GM19324 (cell line): Measurements from ENCODE around the gene PTPN3.

Experiments used
- ATAC-seq: cut with Tn5 transposase; IDR thresholded peaks from one replicate; pipeline ENCODE4 v1.9.1; 2021; ENCODE audit warnings: mild to moderate bottlenecking, moderate library complexity; ENCODE audit not compliant: unreplicated experiment, low FRiP score

The PTPN3 gene

DNA sequence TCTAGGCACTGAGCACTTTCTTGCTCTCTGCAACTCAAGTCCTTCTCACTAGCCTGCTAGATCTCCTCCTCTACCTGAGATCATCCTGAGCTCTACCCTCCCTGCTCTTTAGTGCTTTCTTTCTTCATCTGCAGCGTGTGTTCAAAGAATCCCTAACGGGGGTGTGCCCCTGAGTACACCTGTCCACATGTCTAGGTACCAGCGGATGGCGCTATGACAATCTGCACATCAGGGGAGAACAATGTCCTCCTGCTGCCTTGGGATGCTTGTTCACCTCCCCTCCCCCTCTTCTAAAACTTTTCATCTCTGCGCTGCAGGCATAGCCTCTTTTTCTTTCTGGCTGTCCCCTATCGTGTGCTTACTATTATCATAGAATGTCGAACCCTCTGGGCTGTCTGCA is 42.7 kb downstream of the PTPN3 start:
- ATAC-seq: no peak

DNA sequence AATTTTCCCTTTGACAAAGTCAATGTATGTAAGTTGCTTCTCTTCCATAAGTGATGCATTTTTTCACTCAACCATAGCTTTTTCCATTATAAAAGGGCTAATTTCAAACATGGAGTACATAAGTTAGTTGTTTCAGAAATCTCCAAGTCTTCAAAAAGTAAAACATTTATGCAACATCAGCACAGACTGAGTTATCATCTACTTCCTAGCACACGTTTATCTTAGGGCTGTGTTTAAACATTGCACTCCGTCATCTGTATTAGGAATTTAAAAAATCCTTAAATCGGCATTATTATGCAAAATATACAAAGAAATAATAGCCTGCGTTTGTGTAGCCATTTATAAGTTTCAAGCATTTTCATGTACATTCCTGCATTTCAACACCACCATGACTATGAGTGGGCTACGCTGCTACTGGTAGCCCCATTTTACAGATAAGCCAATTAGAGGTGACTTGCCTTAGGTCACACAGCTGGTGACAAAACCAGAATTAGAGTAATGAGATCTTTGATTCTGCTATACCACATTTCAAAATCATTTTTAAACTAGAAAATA is 43.4 kb downstream of the PTPN3 start:
- ATAC-seq: no peak

DNA sequence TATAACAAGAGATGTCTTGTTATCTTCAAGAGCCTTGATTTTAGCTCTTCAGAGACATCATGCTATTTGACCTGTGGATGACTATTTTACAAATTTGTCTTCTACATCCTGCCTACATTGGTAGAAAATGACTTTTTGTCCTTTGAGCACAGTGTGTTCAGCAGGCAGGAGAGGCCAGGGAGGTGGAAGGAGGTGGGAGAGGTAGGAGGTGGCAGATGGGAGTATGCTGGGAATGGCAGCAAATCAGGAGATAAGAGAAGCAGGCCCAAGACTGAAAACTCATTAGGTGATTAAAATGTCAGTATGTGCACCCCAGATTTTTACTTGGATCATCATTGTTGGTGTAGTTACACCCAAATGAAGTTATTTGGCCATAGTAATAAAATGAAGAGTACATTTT is 44.1 kb downstream of the PTPN3 start:
- ATAC-seq: no peak

DNA sequence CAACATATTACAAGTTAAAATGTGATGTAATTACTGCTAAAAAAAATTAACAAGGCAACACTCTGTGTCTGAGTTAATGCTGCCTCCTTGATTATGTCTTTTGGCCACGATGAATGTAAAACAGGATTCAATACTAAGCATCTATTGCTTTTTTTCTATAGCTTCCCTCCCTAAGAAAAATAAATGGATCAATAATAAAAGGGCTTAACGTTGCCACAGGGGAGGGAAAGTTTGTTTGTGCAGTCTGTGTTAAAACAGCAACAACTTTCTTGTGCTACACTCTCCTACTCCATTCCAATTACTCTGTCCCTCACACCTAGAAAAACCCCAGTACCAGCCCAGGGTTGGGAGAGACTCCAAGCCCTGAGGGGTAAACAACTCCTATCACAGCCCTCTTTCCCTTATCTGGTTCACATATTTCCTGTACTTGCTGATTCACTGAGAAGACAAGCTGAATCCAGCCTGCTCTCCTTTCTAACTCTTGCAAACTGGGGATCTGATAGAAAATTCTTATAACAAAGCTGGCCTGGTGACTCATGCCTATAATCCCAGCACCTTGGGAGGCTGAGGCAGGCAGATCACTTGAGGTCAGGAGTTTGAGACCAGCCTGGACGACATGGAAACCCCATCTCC is 44.8 kb downstream of the PTPN3 start:
- no peak for ATAC-seq

DNA sequence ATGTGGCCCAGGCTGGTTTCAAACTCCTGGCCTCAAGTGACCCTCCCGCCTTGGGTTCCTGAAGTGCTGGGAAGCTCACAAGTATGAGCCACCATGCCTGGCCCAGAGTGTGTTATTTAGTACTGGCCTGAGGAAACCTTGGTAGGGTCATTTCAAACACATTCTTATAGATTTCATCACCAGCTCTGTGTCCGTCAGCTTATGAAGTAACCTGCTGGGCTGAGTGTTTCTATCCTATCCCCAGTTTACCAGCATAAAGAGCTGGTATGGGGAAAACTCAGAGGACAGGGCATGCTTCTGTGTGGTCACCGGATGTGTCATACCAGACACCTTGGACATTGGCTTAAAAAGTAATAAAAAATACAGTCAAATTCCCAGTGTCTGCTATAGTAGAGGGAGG is 45.3 kb downstream of the PTPN3 start:
- ATAC-seq: no peak

DNA sequence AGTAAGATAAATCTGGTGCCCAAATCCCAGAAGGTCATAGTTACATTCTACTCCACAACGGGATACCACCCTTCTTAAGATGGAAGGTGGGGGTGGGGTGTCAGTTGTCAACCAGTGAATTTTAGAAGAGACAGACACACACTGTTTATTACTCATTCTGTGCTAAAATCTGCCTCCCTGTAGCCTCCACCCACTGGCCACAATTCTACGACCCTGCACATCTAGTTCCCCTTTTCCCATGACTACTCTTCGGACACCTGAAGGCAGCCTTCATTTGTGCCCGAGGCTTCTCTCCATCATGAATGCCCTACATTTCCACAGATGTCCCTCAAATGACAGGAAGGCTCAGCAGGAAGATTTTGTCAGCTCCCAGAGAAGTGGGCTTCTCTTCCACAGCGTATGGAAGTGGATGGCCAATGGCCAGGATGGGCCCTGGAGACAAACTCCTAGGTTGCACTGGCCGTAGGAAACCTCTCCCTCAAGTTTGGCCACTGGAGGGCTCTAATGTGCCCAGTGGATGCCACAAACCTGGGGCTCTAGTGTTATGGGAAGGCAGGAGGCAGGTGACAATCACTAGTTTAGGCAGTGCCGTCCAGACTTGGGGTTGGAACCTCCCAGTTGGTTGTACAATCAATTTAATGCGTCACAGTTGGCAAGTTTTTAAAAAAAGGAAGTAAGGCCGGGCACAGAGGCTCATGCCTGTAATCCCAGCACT is 46.6 kb downstream of the PTPN3 start:
- no peak for ATAC-seq

DNA sequence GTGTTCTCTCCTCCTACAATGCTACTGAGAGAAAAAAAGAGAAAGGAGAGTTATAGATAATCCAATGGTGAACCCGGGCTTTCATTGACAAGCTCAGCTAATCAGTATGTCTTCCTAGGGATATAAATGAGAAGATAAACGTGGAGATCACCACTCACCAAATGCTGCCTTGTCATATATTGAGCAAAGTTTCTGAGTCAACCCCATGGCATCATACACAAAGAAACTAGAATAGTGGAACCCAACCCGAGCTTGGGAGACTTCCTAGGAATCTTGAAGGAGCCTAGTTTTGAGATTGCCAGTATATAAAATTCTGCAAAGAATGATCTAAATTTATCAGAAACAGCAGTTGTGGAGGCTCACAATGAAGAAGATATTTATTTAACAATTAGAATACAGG is 47.8 kb downstream of the PTPN3 start:
- ATAC-seq: no peak

DNA sequence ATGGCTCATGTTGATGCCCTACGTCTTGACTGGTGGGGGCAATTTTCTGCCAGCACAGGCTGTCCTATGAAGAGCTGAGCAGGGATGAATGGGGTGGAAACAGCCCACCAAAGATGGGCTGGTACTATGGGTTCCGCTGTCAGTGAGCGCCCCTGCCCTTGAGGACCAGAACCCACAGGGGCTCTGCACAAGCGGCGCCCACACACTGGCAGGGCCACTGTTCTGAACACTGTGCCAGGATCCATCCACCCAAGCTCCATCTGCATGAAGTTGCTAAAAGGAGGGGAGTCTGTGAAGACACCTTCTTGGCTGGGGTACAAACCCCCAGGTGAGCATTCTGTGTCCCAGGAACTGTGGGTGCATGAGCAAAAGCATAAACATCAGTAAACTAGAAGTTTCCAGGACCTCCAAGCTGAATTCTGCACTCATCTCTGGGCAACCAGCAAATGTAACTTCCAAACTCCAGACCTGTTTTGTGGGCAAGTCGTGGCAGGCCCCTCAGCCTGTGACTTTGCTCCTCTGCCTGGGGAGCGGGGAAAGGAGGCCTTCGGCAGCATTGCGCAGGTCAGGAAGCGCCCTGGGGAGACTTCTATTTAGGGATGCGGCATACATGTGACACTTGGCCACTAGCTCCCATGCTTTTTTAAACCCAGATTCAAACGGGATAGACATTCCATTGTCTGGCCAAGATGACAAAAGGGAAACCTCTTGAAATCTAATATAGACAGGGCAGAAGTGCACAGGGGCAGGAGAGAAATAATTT is 48.9 kb downstream of the PTPN3 start:
- ATAC-seq: no peak

DNA sequence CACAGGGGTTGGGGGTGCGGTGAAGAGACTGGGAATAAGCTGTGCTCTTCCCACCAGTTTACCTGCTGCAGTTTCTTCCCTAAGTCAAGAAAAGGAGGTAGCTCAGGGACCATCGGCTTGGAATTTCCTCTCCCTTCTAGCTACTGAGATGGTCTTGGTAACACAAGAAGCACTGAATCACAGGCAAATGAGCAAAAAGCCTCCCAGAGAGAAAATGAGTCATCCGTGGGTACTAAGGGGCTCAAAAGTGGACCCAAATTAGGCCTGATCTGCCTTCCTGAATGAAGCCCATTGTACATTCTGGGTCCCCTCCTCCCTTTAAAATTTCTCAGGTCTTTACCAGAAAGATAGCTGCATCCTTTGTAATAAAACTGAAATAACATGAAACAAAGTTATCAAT is 49.9 kb downstream of the PTPN3 start:
- ATAC-seq: no peak

DNA sequence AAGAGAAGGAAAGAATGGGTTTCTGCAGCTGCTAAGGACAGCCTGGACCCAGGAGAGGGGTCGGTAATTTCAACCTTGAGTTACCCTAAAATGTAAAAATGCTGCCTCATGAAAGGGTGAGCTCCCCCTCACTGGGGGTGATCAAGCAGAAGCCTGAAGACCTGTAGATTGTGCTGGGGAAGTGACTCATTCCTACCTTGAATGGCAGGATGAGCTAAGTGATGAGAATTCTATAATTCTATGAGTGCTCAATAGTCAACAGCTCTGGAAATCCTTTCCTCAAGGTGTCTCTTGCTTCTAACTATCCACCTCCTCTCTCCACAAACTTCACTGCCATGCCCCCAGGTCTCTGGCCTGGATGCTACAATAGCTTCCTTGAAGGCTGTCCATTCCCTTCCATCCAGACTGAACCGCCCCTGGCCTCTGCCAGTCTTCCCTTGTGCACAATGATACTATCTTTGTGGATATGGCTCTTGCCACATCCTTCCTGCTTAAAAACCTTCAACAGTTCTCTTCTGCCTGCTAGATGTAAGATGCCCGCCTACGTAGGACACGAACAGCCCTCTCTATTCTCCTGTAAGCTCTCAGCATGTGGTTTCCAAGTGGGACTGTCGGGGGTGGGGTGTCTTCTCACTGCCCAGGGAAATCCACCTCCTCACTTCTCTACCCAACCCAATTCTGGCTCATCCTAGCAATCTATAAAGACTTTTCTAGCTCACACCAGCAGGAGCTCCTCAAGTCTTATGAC is 50.6 kb downstream of the PTPN3 start:
- ATAC-seq: no peak

DNA sequence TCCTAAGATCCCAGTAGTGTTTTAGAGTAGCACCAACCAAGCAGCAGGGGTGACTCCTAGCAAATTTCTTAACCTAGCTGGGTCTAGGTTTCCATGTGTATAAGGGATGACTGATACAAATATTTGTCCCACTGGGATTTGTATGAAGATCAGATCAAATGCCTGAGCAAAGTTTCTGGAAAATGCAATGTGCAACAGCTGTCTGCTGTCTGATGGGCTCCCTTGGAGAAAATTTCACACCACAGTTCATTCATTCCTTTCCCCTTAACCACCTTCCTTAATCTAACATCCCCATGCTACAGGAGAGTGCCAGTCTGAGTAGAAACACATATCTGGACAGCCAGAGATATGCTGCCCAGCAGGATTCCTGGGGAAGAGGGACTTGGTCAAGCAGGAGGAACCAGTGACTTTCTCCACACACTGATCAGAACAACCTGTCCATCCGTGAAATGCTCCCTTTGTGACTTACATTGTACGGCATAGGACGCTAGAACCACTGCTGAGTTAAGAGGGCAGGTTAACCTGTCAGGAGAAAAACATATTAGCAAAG is 53.3 kb downstream of the PTPN3 start:
- ATAC-seq: no peak

DNA sequence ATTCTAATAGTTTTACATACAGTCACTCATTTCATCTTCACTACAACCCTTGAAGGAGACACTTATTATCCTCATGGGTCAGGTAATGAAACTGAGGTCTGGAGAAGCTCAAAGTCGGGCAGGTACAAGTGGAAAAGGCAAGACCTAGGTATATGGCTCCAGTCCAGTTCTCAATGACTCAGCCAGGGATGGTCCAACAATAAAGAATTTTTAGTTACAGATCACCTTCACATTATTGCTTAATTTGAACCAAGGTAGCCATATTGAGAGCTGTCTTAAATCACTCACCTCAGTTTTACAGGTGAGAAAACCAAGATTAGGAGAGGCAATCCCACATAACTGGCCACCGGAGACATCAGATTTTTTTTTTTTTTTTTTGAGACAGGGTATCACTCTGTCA is 55.4 kb downstream of the PTPN3 start:
- no peak for ATAC-seq

DNA sequence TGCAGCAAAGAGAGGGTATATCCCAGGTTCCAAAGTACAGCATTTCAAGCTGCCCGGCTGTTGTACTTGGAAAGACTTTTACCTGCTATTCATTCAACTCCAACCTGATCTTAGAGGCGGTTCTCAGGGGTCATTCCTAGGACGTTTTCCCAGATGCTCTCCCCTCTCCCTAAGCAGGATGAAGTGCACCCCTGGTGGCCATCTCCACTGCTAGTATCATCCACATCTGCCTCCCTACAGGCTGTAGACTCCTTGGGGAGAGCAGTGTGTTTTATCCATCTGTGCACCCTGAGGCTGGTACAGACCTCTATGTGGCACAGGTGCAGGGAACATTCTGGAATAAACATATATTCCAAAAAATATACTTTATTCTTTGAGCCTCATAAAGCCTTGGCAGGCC is 56.8 kb downstream of the PTPN3 start:
- ATAC-seq: no peak

DNA sequence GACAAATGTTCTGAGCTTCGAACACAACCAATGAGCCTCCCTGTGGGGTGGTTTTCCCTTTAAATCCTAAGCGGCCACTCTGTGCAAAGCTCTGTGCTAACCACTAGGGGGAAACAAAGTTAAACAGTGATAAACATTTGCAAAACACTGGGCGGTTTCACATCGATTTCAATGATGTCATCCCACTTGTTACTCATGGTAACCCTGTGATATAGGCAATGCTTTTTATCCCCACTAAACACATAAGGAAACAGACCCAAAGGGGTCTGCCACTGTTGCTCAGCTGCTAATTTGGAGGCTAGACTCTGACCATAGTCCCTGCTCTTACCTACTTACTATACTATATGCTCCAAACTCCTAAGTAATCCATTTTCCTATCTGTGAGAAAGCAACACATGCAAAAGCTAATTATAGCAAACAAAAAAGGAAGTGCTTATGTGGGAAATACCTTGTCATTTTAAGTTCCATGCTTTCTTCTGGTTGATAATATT is 57.3 kb downstream of the PTPN3 start:
- peak; percentile 78 for ATAC-seq

DNA sequence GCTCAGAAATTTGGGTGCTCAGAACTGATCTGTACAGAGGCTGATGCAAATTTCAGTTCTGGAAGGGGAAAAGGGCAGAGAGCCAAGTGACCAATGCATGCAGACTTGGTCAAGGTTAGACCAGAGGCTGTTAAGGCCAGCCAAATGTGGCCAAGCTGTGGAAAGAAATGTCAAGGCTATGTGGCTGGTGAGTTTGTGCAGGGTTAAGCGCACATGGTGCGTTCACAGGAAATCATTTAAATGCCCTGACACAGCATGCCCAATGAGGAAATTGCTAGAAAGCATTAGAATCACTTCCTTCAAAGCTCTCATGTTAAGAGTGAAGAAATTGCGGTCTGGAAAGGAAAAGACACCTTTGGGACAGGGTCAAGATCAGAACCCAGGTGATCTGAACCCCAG is 58.0 kb downstream of the PTPN3 start:
- peak; percentile 57 for ATAC-seq

DNA sequence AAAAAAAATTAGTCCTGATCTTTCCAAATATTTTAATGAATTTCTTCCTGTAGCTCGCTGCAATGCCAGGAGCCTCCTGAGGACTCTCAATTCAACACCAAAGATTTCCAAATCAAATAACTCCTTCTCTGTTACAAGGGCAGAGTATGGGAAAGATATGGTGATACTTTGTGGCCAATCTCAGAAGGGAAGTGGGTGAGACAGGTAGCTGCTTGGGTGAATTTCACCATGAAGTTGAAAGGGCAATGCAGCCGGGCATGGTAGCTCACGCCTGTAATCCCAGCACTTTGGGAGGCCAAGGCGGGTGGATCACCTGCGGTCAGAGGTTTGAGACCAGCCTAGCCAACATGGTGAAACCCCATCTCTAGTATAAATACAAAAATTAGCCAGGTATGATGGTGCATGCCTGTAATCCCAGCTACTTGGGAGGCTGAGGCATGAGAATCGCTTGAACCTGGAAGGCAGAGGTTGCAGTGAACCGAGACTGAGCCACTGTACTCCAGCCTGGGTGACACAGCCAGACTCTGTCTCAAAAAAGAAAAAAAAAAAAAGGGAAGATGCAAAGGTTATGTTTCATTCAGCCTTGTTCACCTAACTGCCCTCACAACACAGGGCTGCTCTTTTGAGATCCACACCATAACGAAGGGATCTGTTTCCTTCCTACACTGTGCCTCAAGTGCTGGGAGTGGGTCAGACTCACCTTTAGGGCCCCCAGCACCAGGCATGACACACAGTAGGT is 58.6 kb downstream of the PTPN3 start:
- ATAC-seq: no peak

DNA sequence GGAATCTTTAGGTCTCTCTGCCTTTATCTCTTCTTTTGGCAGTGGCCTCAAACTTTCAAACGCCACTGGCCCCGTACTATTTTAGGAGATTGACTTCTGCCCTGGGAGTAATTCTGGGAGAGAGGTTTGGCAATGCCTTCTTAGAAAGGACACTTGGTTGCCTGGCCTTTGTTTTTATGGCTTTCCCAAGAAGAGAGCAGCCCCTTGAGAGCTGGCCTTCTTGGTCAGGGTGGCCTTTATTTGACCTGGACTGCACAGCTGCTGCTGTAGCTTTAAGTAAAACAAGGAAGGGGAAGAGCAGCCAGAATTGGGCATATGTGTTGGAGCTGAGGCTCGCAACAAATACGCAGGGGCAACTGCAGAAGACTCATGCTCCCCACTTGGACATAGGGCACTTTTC is 60.8 kb downstream of the PTPN3 start:
- ATAC-seq: no peak

DNA sequence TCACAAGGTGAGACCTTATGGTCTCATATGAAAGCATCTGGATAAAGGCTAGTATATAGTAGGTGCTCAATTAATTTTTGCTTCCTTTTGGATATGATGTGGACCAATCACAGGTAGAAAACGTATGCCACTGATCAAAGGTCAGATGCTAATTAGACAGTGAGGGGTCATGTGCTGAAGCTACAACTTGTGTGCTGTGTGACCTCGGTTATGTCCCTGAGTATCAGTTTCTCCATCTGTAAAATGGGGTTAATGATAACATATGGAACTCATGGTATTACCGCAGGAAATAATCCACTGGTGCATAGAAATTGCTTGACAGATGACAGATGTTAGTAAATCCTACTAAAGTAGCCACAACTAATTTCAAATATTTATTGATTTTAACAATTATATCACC is 62.0 kb downstream of the PTPN3 start:
- no peak for ATAC-seq

DNA sequence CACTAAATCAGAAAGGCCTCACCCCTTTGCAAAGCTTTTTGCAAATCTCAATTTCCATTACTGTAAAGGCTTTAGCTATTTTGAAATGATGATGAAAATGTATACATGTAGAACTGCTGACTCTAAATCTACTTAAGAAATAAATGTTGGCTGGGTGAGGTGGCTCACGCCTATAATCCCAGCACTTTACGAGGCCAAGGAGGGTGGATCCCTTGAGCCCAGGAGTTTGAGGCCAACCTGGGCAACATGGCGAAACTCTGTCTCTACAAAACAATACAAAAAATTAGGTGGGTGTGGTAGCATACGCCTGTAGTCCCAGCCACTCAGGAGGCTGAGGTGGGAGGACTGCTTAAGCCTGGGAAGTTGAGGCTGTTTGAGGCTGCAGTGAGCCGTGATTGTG is 64.6 kb downstream of the PTPN3 start:
- no peak for ATAC-seq

DNA sequence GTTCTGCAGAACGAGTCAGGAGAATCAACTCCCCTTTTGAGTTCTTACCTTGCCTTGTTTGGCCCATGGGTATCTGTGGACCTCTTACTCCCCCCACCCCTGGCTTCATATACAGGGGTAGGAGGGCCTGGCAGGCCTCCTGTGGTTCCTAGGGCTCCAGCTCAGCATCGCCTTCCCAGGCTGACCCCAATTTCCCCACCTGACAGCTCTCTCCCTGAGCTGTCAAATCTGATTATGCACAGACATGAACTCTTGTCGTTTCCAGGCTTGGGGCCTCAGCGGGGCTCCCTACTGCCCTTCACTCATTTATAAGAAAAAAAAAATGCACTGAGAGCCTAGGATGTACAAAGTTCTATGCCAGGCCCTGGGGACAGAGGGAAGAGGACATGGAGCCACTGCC is 67.9 kb downstream of the PTPN3 start:
- no peak for ATAC-seq
